Nucleus accumbens (tissue), 56 donors: ENCODE measurements around the gene GIMD1.

Experiments used
- DNase-seq, 56 donors: peaks; one replicate each; lab custom pipeline; 2025; lab: John Stamatoyannopoulos, UW

The GIMD1 gene

GRCh38 chr4:106315968-106316772, 52.4 kb downstream of the GIMD1 start, which contains the start of the genes AIMP1 and TBCK:
TSS of gene AIMP1 (plus strand) at chr4:106316550. CDS start at chr4:106325010, 8,460 bp downstream.
TSS of gene TBCK (minus strand) at chr4:106316209. CDS start at chr4:106308960, 7,249 bp downstream.
- DNase-seq, result peak; percentile 58 to 96 (median 87)

GRCh38 chr4:106315476-106315967, 53.1 kb downstream of the GIMD1 start:
- peak in 19 of 56 donors; percentile 15 to 75 (median 44) for DNase-seq

- DNase-seq, result no peak
Observed at GRCh38 chr4:106314960-106315359, 53.6 kb downstream of the GIMD1 start.

- no peak for DNase-seq
Observed at GRCh38 chr4:106312997-106313522, 55.5 kb downstream of the GIMD1 start.

- DNase-seq, result no peak
Observed at GRCh38 chr4:106312377-106312776, 56.2 kb downstream of the GIMD1 start.
